Mesenchymal stem cell (in vitro differentiated cells and primary cell): ENCODE measurements around the gene HAS3.
"Not testable (repeated sequence)": the region's sequence is repeated elsewhere in the genome, so short reads cannot be mapped to it uniquely, and the experiment has no call there.

ENCODE experiments used
- DNase-seq: peaks from one replicate; pipeline ENCODE4 v3.0.0-alpha.2; 2013
- H2AFZ ChIP-seq: one replicate; pipeline ENCODE4 v1.6.1; 2013; ENCODE audit warnings: low read depth, mild to moderate bottlenecking, control low read depth, inconsistent platforms, low read length, moderate library complexity
- H2AK5ac ChIP-seq: 2 replicates; pipeline ENCODE4 v1.6.1; 2013; ENCODE audit warnings: low read length, moderate library complexity, mild to moderate bottlenecking, inconsistent platforms; ENCODE audit not compliant: severe bottlenecking
- H2BK120ac ChIP-seq: one replicate; pipeline ENCODE4 v1.6.1; 2013; ENCODE audit warnings: low read depth, mild to moderate bottlenecking, inconsistent platforms, low read length, moderate library complexity
- H2BK12ac ChIP-seq, 2 experiments: one replicate each; pipeline ENCODE4 v1.6.1; 2013; ENCODE audit warnings: inconsistent platforms in 2 of 2, low read length in 2 of 2, mild to moderate bottlenecking in 2 of 2, moderate library complexity in 2 of 2, control low read depth in 1 of 2
- H2BK15ac ChIP-seq: one replicate; pipeline ENCODE4 v1.6.1; 2013; ENCODE audit warnings: mild to moderate bottlenecking, low read depth, inconsistent platforms; ENCODE audit not compliant: poor library complexity, severe bottlenecking
- H2BK5ac ChIP-seq: 2 replicates; pipeline ENCODE4 v1.6.1; 2013; ENCODE audit warnings: low read depth, mild to moderate bottlenecking, low read length, control low read depth, inconsistent platforms; ENCODE audit not compliant: poor library complexity, severe bottlenecking
- H3K14ac ChIP-seq, 2 experiments: one replicate each; pipeline ENCODE4 v1.6.1; 2013; ENCODE audit warnings: inconsistent platforms in 2 of 2, low read length in 2 of 2, control low read depth in 1 of 2, mild to moderate bottlenecking in 1 of 2, moderate library complexity in 1 of 2
- H3K18ac ChIP-seq, 2 experiments: one replicate each; pipeline ENCODE4 v1.6.1; 2013; ENCODE audit warnings: inconsistent platforms in 2 of 2, low read length in 2 of 2, control low read depth in 1 of 2, low read depth in 1 of 2, mild to moderate bottlenecking in 1 of 2
- H3K23ac ChIP-seq, 2 experiments: one replicate each; pipeline ENCODE4 v1.6.1; 2013; ENCODE audit warnings: inconsistent platforms in 2 of 2, low read length in 2 of 2, mild to moderate bottlenecking in 2 of 2, moderate library complexity in 2 of 2, control low read depth in 1 of 2
- H3K27ac ChIP-seq: 2 replicates; pipeline ENCODE4 v1.5.1; 2013; ENCODE audit warnings: mild to moderate bottlenecking, moderate library complexity, low read length, control low read depth, inconsistent platforms; ENCODE audit not compliant: poor library complexity, severe bottlenecking
- H3K27me3 ChIP-seq, 2 experiments: 2 replicates each; pipeline versions ENCODE4 v1.6.1 to v1.7.0; 2013; ENCODE audit warnings: low read length in 2 of 2, mild to moderate bottlenecking in 2 of 2, moderate library complexity in 2 of 2, control low read depth in 1 of 2, inconsistent platforms in 1 of 2; ENCODE audit not compliant: control insufficient read depth in 1 of 2, insufficient read depth in 1 of 2
- H3K36me3 ChIP-seq, 2 experiments: 2 replicates each; pipeline versions ENCODE4 v1.6.1 to v1.7.0; 2013; ENCODE audit warnings: low read length in 2 of 2, control low read depth in 1 of 2, inconsistent platforms in 1 of 2, low read depth in 1 of 2, mild to moderate bottlenecking in 1 of 2; ENCODE audit not compliant: insufficient read depth in 2 of 2, control insufficient read depth in 1 of 2
- H3K4ac ChIP-seq, 2 experiments: one replicate each; pipeline ENCODE4 v1.6.1; 2013; ENCODE audit warnings: inconsistent platforms in 2 of 2, low read length in 2 of 2, mild to moderate bottlenecking in 2 of 2, moderate library complexity in 2 of 2, control low read depth in 1 of 2, low read depth in 1 of 2
- H3K4me1 ChIP-seq: 2 replicates; pipeline ENCODE4 v1.6.1; 2013; ENCODE audit warnings: low read depth, low read length, control low read depth; ENCODE audit not compliant: control insufficient read depth, insufficient read depth
- H3K4me2 ChIP-seq: 2 replicates; pipeline ENCODE4 v1.6.1; 2013; ENCODE audit warnings: low read length, mild to moderate bottlenecking, inconsistent platforms; ENCODE audit not compliant: poor library complexity, severe bottlenecking
- H3K4me3 ChIP-seq, 2 experiments: 2 replicates each; pipeline versions ENCODE4 v1.5.1 to v1.7.0; 2013; ENCODE audit warnings: low read length in 2 of 2, mild to moderate bottlenecking in 2 of 2, control low read depth in 1 of 2, low read depth in 1 of 2; ENCODE audit not compliant: insufficient read depth in 1 of 2
- H3K79me1 ChIP-seq: replicated peaks from 2 replicates; pipeline ENCODE4 v1.6.1; 2013; ENCODE audit warnings: mild to moderate bottlenecking, control low read depth, low read length, inconsistent platforms; ENCODE audit not compliant: poor library complexity, severe bottlenecking
- H3K9ac ChIP-seq: 2 replicates; pipeline ENCODE4 v1.7.0; 2013; ENCODE audit warnings: mild to moderate bottlenecking, low read length, moderate library complexity
- H3K9me3 ChIP-seq: 2 replicates; pipeline ENCODE4 v1.7.0; 2013; ENCODE audit warnings: mild to moderate bottlenecking, low read length; ENCODE audit not compliant: control insufficient read depth
- H4K8ac ChIP-seq: one replicate; pipeline ENCODE4 v1.6.1; 2013; ENCODE audit warnings: inconsistent platforms, mild to moderate bottlenecking, low read length, moderate library complexity
- H4K91ac ChIP-seq: one replicate; pipeline ENCODE4 v1.6.1; 2013; ENCODE audit warnings: mild to moderate bottlenecking, low read length, inconsistent platforms
- WGBS: methylation state at CpG from one replicate; pipeline ENCODE4 v1.1.7; 2013; ENCODE audit warnings: mixed read lengths; 5-methylcytosine and 5-hydroxymethylcytosine counted together

The HAS3 gene

DNA sequence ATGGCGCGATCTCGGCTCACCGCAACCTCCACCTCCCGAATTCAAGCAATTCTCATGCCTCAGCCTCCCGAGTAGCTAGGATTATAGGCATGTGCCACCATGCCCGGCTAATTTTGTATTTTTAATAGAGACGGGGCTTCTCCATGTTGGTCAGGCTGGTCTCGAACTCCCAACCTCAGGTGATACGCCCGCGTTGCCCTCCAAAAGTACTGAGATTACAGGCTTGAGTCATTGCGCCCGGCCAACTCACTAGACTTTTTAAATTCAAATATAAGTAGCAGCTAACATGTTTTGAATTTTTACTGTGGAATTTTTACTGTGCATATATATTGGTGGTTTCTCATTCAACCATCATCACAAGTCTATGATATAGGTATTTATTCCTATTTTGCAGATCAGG is 19.5 kb downstream of the HAS3 start:
- H2BK15ac ChIP-seq, H3K9ac ChIP-seq, H2AFZ ChIP-seq, H4K91ac ChIP-seq, H3K18ac ChIP-seq, H3K27ac ChIP-seq, H3K23ac ChIP-seq, H2AK5ac ChIP-seq, H3K9me3 ChIP-seq, H3K27me3 ChIP-seq, H2BK12ac ChIP-seq, H3K4me3 ChIP-seq, DNase-seq, H2BK5ac ChIP-seq, H3K4me1 ChIP-seq, H4K8ac ChIP-seq, H3K4me2 ChIP-seq, H3K4ac ChIP-seq, H2BK120ac ChIP-seq, H3K14ac ChIP-seq: not testable (repeated sequence)
- WGBS: 96% methylated on average over 12 of the region's 14 CpGs
- H3K36me3 ChIP-seq: peaks cover 18 to 35% of the 10 kb centered on the region in 2 experiments
- H3K79me1 ChIP-seq: peaks cover 16% of the 10 kb centered on the region

DNA sequence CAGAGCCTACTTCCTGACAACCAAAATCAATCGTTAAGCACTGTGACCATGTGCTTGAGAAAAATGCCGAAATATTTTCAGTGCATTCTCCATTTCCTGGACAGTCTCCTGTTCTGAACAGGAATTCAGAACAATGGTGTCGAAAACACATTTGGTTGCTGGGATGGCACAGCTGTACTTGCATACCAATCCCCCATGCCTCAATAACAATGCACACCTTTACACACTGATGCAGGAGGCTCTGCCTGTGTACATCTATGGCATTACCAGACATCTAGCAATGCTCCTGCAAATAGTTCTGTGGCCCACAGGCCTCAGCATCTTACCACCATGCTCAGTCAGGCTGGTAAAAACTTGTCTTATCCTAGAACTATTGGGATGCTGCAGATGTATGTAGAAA is 20.8 kb downstream of the HAS3 start:
- no peak overlapping the region for H3K4me3 ChIP-seq
- no peak overlapping the region for H3K27ac ChIP-seq
- no peak overlapping the region for H3K4ac ChIP-seq
- H4K91ac ChIP-seq: no peak overlapping the region
- H3K9ac ChIP-seq: peak overlapping the region; percentile 36
- no peak overlapping the region for H3K4me2 ChIP-seq
- peaks cover 5 to 22% of the 10 kb centered on the region in 2 experiments for H3K36me3 ChIP-seq
- no peak for DNase-seq
- no peak overlapping the region for H4K8ac ChIP-seq
- no peak overlapping the region for H3K18ac ChIP-seq
- 99% methylated on average over 3 of the region's 3 CpGs for WGBS
- no peak overlapping the region for H2BK5ac ChIP-seq
- H3K4me1 ChIP-seq: no peaks in the 10 kb centered on the region
- no peaks in the 10 kb centered on the region for H3K9me3 ChIP-seq
- no peak overlapping the region for H2AK5ac ChIP-seq
- H2BK15ac ChIP-seq: no peak overlapping the region
- peaks cover 11% of the 10 kb centered on the region for H3K79me1 ChIP-seq
- no peaks in the 10 kb centered on the region for H3K27me3 ChIP-seq
- H3K14ac ChIP-seq: no peak overlapping the region
- H2AFZ ChIP-seq: no peak overlapping the region
- H2BK12ac ChIP-seq: no peak overlapping the region
- no peak overlapping the region for H2BK120ac ChIP-seq
- H3K23ac ChIP-seq: no peak overlapping the region

DNA sequence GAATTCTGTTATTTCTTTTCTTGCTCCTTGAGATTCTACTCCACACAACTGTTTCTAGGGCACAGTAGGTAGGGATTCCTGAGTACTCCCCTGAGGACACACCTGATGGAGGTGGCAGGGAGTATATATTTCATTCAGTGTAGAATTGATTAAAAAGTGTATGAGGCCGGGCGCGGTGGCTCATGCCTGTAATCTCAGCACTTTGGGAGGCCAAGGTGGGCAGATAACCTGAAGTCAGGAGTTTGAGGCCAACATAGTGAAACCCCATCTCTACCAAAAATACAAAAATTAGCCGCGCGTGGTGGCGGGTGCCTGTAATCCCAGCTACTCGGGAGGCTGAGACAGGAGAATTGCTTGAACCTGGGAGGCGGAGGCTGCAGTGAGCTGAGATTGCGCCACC is 21.3 kb downstream of the HAS3 start:
- not testable (repeated sequence) for H3K18ac ChIP-seq, H4K8ac ChIP-seq, H3K4ac ChIP-seq, H3K4me3 ChIP-seq, H2AFZ ChIP-seq, H2BK5ac ChIP-seq, H3K9me3 ChIP-seq, H3K27ac ChIP-seq, H3K27me3 ChIP-seq, H3K23ac ChIP-seq, H3K4me1 ChIP-seq, H2BK120ac ChIP-seq, H2BK12ac ChIP-seq, H2BK15ac ChIP-seq, H3K9ac ChIP-seq, H2AK5ac ChIP-seq, H3K4me2 ChIP-seq, H4K91ac ChIP-seq, H3K14ac ChIP-seq, DNase-seq
- Histone ChIP-seq H3K79me1 (peaks cover 11% of the 10 kb centered on the region), H3K36me3 (peaks cover 5 to 21% of the 10 kb centered on the region in 2 experiments)
- 99% methylated on average over 9 of the region's 10 CpGs for WGBS

DNA sequence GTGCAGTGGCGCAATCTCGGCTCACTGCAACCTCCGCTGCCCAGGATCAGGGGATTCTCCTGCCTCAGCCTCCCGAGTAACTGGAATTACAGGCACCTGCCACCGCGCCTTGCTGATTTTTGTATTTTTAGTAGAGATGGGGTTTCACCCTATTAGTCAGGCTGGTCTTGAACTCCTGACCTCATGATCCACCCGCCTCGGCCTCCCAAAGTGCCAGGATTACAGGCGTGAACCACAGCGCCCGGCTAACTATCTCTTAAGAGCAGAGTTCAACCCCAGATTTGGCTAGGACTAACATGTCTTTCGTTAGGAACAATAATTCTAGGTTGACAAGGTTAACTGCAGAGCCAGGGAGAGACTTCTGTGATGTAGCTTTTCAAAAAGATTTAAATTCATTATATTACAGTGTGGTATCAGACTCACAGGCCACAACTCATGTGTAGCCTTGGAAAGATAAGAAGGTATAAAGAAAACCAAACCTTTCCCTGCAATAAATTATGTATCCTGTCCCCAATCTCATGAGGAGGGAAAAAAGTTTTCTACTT is 22.6 kb downstream of the HAS3 start:
- no peak for DNase-seq
- H2BK5ac ChIP-seq: no peak overlapping the region
- no peak overlapping the region for H4K91ac ChIP-seq
- no peak overlapping the region for H4K8ac ChIP-seq
- H3K36me3 ChIP-seq: peaks cover 5 to 21% of the 10 kb centered on the region in 2 experiments
- peak overlapping the region; percentile 49 for H3K9ac ChIP-seq
- H3K4me2 ChIP-seq: no peak overlapping the region
- no peak overlapping the region for H3K18ac ChIP-seq
- 98% methylated on average over 9 of the region's 12 CpGs for WGBS
- H3K4ac ChIP-seq: no peak overlapping the region
- H3K9me3 ChIP-seq: no peaks in the 10 kb centered on the region
- H3K23ac ChIP-seq: no peak overlapping the region
- no peak overlapping the region for H3K4me3 ChIP-seq
- H3K4me1 ChIP-seq: no peaks in the 10 kb centered on the region
- H3K27me3 ChIP-seq: no peaks in the 10 kb centered on the region
- no peak overlapping the region for H2AK5ac ChIP-seq
- no peak overlapping the region for H2BK120ac ChIP-seq
- no peak overlapping the region for H3K27ac ChIP-seq
- H3K14ac ChIP-seq: no peak overlapping the region
- H3K79me1 ChIP-seq: peaks cover 6% of the 10 kb centered on the region
- H2BK12ac ChIP-seq: no peak overlapping the region
- H2AFZ ChIP-seq: no peak overlapping the region
- H2BK15ac ChIP-seq: no peak overlapping the region
